ENCODE data around the gene KRTAP5-8.
"Not testable (repeated sequence)": the region's sequence is repeated elsewhere in the genome, so short reads cannot be mapped to it uniquely, and the experiment has no call there.

KRTAP5-8 gene

DNA sequence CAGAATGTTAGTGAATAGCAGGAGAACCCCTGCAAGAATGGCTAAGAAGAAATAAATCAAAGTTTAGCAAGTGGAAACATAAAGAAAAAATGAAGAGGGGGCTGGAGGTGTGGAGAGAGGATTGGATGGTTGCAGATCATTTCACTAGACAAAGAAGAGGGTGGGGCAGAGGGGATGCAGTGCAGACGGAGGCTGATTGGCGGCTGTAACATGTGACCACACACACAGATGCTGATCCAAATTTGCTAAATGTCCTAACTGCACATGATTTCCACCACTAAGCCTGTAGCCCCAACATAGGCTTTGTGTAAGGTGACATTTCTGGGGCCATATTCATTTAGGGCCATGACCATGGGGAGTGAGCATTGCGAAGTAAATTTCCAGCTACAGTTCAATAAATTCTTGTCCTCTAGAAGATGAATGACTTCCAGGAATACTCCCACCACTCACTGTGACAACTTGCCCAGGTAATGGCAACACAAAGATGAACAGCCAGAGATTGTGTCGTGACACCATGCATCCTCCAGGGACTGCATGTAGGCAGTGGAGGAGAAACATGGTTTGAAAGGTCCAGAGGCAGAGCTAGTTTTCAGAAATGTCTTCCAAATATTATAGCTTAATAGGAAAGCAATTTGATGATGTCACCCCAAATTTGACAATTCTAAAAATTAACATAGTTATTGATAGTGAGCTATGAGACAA lies 38.0 kb downstream of the KRTAP5-8 start:
- no peak for DNase-seq

DNA sequence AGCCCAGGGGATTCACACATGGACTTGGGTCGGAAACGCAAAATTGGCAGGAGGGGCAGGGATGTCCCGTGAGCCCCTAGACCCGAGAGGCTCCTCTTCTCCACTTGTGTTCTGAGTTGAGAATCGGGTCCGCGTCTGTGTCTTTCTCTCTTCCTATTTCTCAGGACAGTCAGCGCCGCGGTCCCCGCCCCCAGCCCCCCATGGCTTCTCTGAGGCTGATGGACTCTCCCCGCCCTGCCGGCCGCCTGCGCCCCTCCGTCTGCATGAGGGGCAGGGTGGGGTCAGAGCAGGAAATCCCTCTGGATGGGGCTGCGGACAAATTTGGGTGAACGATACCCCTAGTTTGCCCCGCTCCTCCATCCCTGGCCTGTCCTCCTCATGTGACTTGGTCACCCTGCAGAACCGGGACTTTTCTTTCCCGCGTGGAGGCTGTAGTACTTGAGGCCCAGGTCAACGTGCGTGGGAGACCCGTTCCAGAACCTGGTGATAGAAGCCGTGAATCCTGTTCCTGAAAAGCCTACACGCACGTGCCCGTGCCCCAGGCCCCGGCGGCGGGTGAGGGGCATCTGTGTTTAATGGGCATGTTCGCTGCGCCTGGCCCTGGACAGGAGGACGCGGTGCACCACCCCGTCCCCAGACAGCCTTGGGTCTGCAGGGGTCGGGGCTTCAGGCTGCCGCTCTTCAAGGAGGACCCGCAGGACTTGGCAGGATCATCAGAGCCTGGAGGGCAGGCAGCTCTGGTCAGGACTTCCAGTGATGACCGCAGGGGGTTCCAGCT lies 39.1 kb downstream of the KRTAP5-8 start:
- DNase-seq = not testable (repeated sequence)

DNA sequence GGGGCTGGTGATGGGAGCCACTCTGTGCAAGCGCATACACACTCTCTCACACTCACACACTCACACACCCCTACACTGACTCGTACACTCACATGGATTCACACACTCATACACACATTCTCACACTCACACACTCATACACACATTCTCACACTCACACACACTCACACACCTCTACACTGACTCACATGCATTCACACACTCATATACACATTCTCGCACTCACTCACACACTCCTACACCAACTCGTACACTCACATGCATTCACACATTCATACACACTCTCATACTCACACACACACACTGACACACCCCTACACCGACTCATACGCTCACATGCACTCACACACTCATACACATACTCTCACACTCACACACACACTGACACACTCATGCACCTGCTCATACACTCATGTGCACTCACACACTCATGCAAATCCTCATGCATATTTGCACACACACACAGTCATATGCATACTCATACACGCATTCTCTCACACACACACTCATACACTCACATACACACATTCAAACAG lies 39.7 kb downstream of the KRTAP5-8 start:
- DNase-seq = no peak

DNA sequence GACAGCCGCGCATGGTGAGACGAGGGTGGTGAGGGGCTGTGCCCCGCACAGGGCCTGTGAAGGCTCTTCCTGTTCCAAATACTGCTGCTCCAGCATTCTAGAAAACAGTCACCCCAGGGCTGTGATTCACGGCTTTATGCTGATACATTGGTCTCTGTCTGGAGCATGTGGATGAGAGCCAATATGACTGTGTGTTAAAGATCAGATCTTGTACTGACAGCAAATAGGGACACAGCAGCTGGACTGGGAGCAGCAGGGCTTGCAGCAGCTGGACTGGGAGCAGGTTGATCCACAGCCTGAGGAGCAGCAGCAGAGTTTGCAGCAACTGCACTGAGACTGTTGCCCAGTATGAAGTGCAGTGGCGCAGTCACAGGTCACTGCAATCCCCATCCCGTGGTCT lies 41.7 kb downstream of the KRTAP5-8 start:
- not testable (repeated sequence) for DNase-seq

DNA sequence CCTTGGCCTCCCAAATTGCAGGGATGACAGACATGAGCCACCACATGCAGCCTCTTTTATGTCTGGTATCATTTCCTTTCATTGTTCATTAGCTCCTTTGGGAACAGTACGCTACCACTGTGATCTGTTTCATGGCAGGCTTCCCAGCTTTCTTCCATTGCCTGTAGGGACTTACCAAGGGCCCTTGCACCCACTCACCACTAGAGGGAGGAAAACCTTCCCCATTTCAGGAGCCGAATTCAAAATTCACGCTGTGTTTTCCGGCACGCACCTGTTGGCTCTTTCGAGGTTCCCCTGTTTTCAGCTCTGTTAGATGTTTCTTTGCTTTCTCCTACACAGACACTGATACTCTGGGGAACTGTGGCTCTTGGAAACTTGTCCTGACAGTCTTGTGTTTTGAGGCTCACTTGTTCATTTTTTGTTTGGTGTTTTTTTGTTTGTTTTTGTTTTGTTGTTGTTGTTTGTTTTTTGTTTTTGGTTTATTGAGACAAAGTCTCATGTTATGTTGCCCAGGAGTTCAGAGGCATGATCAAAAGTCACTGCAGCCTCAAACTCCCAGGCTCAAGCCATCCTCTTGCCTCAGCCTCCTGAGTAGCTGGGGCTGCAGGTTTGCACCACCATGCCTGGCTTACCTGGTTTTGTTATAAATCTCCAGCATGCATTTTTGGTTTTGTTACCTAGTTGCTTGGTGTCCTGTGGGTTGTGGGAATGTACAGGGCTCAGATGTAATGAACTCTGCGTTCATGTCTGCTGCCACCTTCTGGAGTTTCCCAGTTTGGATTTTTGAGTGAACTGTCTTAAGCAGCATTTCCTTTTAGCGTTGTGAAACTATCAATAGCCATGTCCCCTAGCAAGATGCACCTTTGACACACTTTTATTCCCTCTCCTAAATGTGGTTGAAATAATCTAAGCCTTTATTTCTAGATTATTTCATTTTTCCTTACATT lies 42.5 kb downstream of the KRTAP5-8 start:
- DNase-seq = peak; percentile 59 to 65

DNA sequence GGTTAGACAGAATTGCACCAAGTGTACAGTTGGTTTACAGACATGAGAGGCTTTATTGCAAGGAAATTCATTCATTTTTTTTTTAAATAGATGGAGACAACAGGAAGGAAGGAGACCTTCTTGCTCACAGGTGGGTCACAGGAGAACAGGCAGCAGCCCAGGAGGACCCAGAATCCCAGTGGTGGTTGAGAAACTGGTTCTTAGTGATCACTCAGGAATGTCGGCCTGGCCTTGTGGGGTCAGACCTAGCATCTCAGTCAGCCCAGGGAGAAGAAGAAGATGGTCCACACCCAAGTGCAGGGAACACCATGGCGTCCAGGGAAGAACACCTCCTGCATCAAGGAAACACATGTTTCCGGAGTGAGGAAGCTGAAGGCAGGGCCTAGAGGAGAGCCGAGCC lies 44.0 kb downstream of the KRTAP5-8 start:
- DNase-seq = no peak

DNA sequence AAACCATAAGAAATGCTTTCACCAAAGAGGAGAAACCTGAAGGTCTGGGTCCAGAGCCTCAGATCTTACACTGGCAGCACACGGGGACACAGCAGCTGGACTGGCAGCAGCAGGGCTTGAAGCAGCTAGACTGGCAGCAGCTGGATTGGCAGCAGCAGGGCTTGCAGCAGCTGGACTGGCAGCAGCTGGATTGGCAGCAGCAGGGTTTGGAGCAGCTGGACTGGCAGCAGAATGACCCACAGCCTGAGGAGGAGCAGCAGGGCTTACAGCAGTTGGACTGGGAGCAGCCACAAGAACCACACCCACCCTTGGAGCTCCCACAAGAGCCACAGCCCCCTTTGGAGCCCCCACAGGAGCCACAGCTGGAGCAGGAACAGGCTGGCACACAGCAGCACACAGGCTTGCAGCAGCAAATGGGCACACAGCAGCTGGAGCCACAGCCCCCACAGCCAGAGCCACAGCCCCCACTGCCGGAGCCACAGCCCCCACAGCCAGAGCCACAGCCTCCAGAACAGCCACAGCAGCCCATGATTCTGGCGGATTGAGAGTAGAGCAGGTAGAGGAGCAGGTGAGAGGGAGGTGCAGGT lies 44.6 kb downstream of the KRTAP5-8 start, which contains the start of gene KRTAP5-11:
Gene KRTAP5-11, minus strand, starts transcription at position 567 of the 587 bp plus-strand sequence. Its CDS starts 38 bp downstream, at position 529.
- no peak for DNase-seq

DNA sequence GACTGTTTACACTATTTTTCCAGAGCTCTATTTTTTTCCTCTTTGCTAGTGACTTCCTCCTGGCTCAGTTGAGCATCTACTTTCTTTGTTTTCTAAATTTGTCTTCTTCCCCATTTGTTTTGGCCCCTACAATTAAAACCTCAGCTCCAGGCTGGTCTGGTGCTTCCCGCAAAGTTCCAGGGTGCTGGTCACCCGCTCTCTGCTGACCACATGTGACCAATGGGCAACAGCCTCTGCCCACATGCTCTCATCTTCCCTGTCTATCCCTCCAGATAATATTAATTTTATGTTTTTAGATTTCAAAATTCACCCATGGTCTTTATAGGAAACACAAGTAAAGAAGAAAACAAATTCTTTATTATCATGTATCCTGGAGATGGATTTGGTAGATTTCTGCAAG lies 45.1 kb downstream of the KRTAP5-8 start:
- not testable (repeated sequence) for DNase-seq

DNA sequence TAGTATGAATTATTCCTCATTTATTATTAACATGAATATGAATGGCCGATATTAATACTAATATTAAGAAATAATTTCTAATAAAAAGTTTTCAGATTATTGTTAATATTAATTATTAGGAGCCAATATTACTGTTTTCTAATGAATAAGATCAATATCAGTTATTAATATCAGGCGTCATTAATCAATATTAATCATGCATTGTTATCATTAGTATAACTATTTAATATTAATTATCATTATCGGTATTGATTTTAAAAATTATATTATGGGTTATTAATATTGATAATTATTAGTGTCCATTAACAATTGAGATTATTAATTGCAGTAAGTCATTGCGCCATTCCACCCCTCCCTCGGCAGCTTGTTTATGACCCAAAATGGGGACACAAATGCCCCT lies 47.8 kb downstream of the KRTAP5-8 start:
- DNase-seq = not testable (repeated sequence)

DNA sequence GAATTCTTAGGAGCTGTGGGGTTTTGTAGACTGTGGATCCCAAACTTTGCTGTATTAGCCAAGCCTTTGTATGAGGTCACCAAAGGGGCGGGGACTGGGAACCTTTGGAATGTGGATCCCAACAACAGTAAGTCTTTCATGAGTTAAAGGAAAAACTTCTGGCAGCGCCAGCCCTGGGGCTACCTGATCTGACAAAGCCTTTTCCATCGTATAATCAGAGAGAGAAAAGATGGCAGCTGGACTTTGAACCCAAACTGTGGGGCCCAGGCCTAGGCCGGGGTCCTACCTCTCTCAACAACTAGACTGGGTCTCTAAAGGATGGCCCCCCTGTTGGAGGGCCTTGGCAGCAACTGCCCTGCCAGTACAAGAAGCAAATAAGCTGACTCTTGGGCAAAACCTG lies 50.5 kb downstream of the KRTAP5-8 start:
- not testable (repeated sequence) for DNase-seq

Measured in Kasumi-1 (cell line).